NT2/D1 (cell line): ENCODE results near the gene LVRN.

ENCODE experiments used
- YY1 ChIP-seq: IDR thresholded peaks from 2 replicates; pipeline ENCODE4 v1.6.1; 2011; ENCODE audit not compliant: insufficient read length, insufficient read depth
- ZNF274 ChIP-seq: IDR thresholded peaks from 2 replicates; pipeline ENCODE4 v1.6.1; 2011; ENCODE audit warnings: mild to moderate bottlenecking, low read depth, low read length

- TF ChIP-seq YY1 (no peak), ZNF274 (no peak)
Measured at GRCh38 chr5:115985802-115986757, 23.8 kb downstream of the LVRN start.
